ENCODE data around the gene P2RY4. TPM values are rescaled to one million over a fixed set of nuclear protein-coding genes. Genes with fewer than 3 reads are reported as not detected.
A peak's percentile ranks its signal among the peaks of the same experiment; 100 is the strongest.
"Not testable (repeated sequence)": the region's sequence is repeated elsewhere in the genome, so short reads cannot be mapped to it uniquely, and the experiment has no call there.

The P2RY4 gene
- polyA plus RNA-seq, 1 donor (not counting 4 experiments of a cell fraction or from before 2014, with no cell fraction given), result not detected

- Histone ChIP-seq H3K4me3 (ENCODE audit: control insufficient read depth in 2 of 3, extremely low read depth in 1 of 3, insufficient read depth in 2 of 3, low read depth in 1 of 3, low read length in 3 of 3) (no peak overlapping the region), H3K4me2 (ENCODE audit: control insufficient read depth, extremely low read depth, insufficient read depth, low read depth, low read length) (no peak overlapping the region), H3K4me1 (ENCODE audit: control insufficient read depth, extremely low read depth, insufficient read depth, low read length) (no peaks in the 10 kb centered on the region), H3K27me3 (ENCODE audit: control insufficient read depth, extremely low read depth, insufficient read depth, low read length) (no peaks in the 10 kb centered on the region), H3K9me3 (ENCODE audit: control insufficient read depth, low read depth, low read length) (no peaks in the 10 kb centered on the region), H3K79me2 (ENCODE audit: control insufficient read depth, insufficient read depth, low read length) (no peaks in the 10 kb centered on the region), H3K27ac (ENCODE audit: control insufficient read depth, insufficient read depth, low read length) (no peak overlapping the region), H4K20me1 (ENCODE audit: control insufficient read depth, extremely low read depth, insufficient read depth, low read length) (no peaks in the 10 kb centered on the region), H3K9me1 (ENCODE audit: control insufficient read depth, extremely low read depth, insufficient read depth, low read length) (no peaks in the 10 kb centered on the region), H3K9ac (ENCODE audit: control insufficient read depth, extremely low read depth, insufficient read depth, low read length) (no peak overlapping the region), H2AFZ (ENCODE audit: control insufficient read depth, low read length) (no peak overlapping the region), H3K36me3 (ENCODE audit: control insufficient read depth in 2 of 2, extremely low read depth in 1 of 2, insufficient read depth in 2 of 2, low read length in 2 of 2) (no peaks in the 10 kb centered on the region)
- FAIRE-seq (peak; percentile 44), DNase-seq (ENCODE audit: low read depth, low spot score) (peak; percentile 35)
- TF ChIP-seq CTCF (optimal IDR thresholded peaks at IDR 0.05 in 1 of 3, IDR thresholded peaks at IDR 0.05 in 1 of 3, conservative IDR thresholded peaks at IDR 0.05 in 1 of 3; ENCODE audit: extremely low read depth in 1 of 3, insufficient read depth in 2 of 3, low read length in 3 of 3) (no peak), EZH2 (IDR thresholded peaks at IDR 0.05; ENCODE audit: low read length) (no peak)
- dilution Hi-C loops (cut with MboI; ENCODE audit: extremely low pct_ligation_motif_present, low sequenced_read_pairs), result no loop called here
These were observed 39.9 kb downstream of the P2RY4 start for GRCh38 chrX:70219938-70220764.

- H3K79me2 ChIP-seq (ENCODE audit: control insufficient read depth, insufficient read depth, low read length); H3K9me3 ChIP-seq (ENCODE audit: control insufficient read depth, low read depth, low read length); FAIRE-seq; H3K4me2 ChIP-seq (ENCODE audit: control insufficient read depth, extremely low read depth, insufficient read depth, low read depth, low read length); H3K4me1 ChIP-seq (ENCODE audit: control insufficient read depth, extremely low read depth, insufficient read depth, low read length); H3K27me3 ChIP-seq (ENCODE audit: control insufficient read depth, extremely low read depth, insufficient read depth, low read length); H3K4me3 ChIP-seq (ENCODE audit: control insufficient read depth in 2 of 3, extremely low read depth in 1 of 3, insufficient read depth in 2 of 3, low read depth in 1 of 3, low read length in 3 of 3); DNase-seq (ENCODE audit: low read depth, low spot score); H3K27ac ChIP-seq (ENCODE audit: control insufficient read depth, insufficient read depth, low read length); dilution Hi-C loops (cut with MboI; ENCODE audit: extremely low pct_ligation_motif_present, low sequenced_read_pairs); H3K9ac ChIP-seq (ENCODE audit: control insufficient read depth, extremely low read depth, insufficient read depth, low read length); H3K36me3 ChIP-seq (ENCODE audit: control insufficient read depth in 2 of 2, extremely low read depth in 1 of 2, insufficient read depth in 2 of 2, low read length in 2 of 2); H4K20me1 ChIP-seq (ENCODE audit: control insufficient read depth, extremely low read depth, insufficient read depth, low read length); H3K9me1 ChIP-seq (ENCODE audit: control insufficient read depth, extremely low read depth, insufficient read depth, low read length); H2AFZ ChIP-seq (ENCODE audit: control insufficient read depth, low read length): not testable (repeated sequence)
These were observed 50.4 kb downstream of the P2RY4 start for GRCh38 chrX:70209570-70209969.
